GM12892 (cell line): ENCODE results near the gene LPGAT1.

Source experiments
- POLR2A ChIP-seq: IDR thresholded peaks from 2 replicates; pipeline ENCODE4 v1.6.1; 2011; ENCODE audit warnings: low read depth, low read length, control low read depth
- POLR2AphosphoS5 ChIP-seq: IDR thresholded peaks from 2 replicates; pipeline ENCODE4 v1.6.1; 2011; ENCODE audit warnings: low read depth, low read length, control low read depth

GRCh38 chr1:211741788-211742187, 88.8 kb downstream of the LPGAT1 start:
- TF ChIP-seq POLR2A (no peak), POLR2AphosphoS5 (no peak)
